H1 (cell line): ENCODE measurements around the gene NSD2. TPM values are rescaled to one million over a fixed set of nuclear protein-coding genes. Genes with fewer than 3 reads are reported as not detected.

Experiments
- CTCF ChIA-PET: fragments of 300-600 bp; sonication (Branson Sonifier 250); formaldehyde crosslinking; loops from one replicate; lab custom pipeline; 2021; ENCODE audit not compliant: partially characterized antibody; lab: Charles Lee
- POLR2A ChIA-PET: fragments of 300-600 bp; sonication (Branson Sonifier 250); formaldehyde crosslinking; loops from one replicate; lab custom pipeline; 2021; ENCODE audit warnings: inconsistent platforms; ENCODE audit not compliant: partially characterized antibody; lab: Charles Lee
- DNase-seq, 2 experiments: peaks; one replicate each; pipeline versions ENCODE4 v3.0.0 to v3.0.0-alpha.2; 2010 to 2022; ENCODE audit warnings: low spot score in 2 of 2, low read depth in 1 of 2, mixed read lengths in 1 of 2
- FAIRE-seq: peaks from 2 replicates; lab custom pipeline; 2011; peaks lifted over from hg19 to GRCh38; lab: Jason Lieb, UNC
- H2AFZ ChIP-seq: 2 replicates; pipeline ENCODE4 v1.8.1; 2012; ENCODE audit warnings: low read length, inconsistent platforms
- H2AK5ac ChIP-seq: 2 replicates; pipeline ENCODE4 v1.6.1; 2013; ENCODE audit warnings: low read depth, low read length
- H2BK120ac ChIP-seq: replicated peaks from 2 replicates; pipeline ENCODE3; 2013; ENCODE audit warnings: low read depth, low read length, inconsistent platforms
- H2BK12ac ChIP-seq: 2 replicates; pipeline ENCODE4 v1.6.1; 2013; ENCODE audit warnings: low read depth, low read length
- H2BK15ac ChIP-seq: 2 replicates; pipeline ENCODE4 v1.6.1; 2013; ENCODE audit warnings: low read length
- H2BK20ac ChIP-seq: 2 replicates; pipeline ENCODE4 v1.6.1; 2013; ENCODE audit warnings: low read length
- H2BK5ac ChIP-seq: 2 replicates; pipeline ENCODE4 v1.6.1; 2013; ENCODE audit warnings: low read depth, low read length
- H3K14ac ChIP-seq: 2 replicates; pipeline ENCODE4 v1.6.1; 2013; ENCODE audit warnings: inconsistent platforms; ENCODE audit not compliant: insufficient read length
- H3K18ac ChIP-seq: 2 replicates; pipeline ENCODE4 v1.6.1; 2013; ENCODE audit warnings: low read length; ENCODE audit errors: extremely low read depth
- H3K23ac ChIP-seq: 2 replicates; pipeline ENCODE4 v1.6.1; 2013; ENCODE audit warnings: inconsistent platforms; ENCODE audit not compliant: insufficient read length
- H3K23me2 ChIP-seq: 2 replicates; pipeline ENCODE4 v1.6.1; 2013; ENCODE audit warnings: low read depth, low read length
- H3K27ac ChIP-seq: 2 replicates; pipeline ENCODE4 v1.6.1; 2011; ENCODE audit warnings: low read depth, low read length, inconsistent platforms
- H3K27me3 ChIP-seq, 4 experiments: replicated peaks in 1 of 4; 1 replicate in 1 of 4; 2 replicates in 3 of 4; pipeline versions ENCODE4 v1.6.1 to v1.8.1; 2011 to 2013; ENCODE audit warnings: low read length in 3 of 4, mild to moderate bottlenecking in 3 of 4, inconsistent platforms in 2 of 4, mixed read lengths in 2 of 4, moderate library complexity in 1 of 4; ENCODE audit not compliant: control insufficient read depth in 3 of 4, insufficient read depth in 3 of 4; ENCODE audit errors: extremely low read depth in 1 of 4
- H3K36me3 ChIP-seq, 4 experiments: 2 replicates each; pipeline versions ENCODE4 v1.6.1 to v1.8.1; 2011 to 2013; ENCODE audit warnings: mild to moderate bottlenecking in 4 of 4, low read length in 3 of 4, moderate library complexity in 2 of 4, control low read depth in 1 of 4, inconsistent platforms in 1 of 4; ENCODE audit not compliant: insufficient read depth in 4 of 4, control insufficient read depth in 2 of 4
- H3K4ac ChIP-seq: replicated peaks from 2 replicates; pipeline ENCODE3; 2013; ENCODE audit warnings: low read length, low read depth, mixed read lengths, inconsistent platforms; ENCODE audit not compliant: insufficient read length
- H3K4me1 ChIP-seq, 4 experiments: replicated peaks in 1 of 4; 1 replicate in 1 of 4; 2 replicates in 3 of 4; pipeline versions ENCODE4 v1.6.1 to v1.8.1; 2011 to 2013; ENCODE audit warnings: low read length in 3 of 4, inconsistent platforms in 2 of 4, mixed read lengths in 1 of 4; ENCODE audit not compliant: insufficient read depth in 4 of 4, control insufficient read depth in 3 of 4
- H3K4me2 ChIP-seq, 2 experiments: 2 replicates each; pipeline versions ENCODE4 v1.6.1 to v1.8.1; 2011 to 2013; ENCODE audit warnings: low read depth in 2 of 2, low read length in 2 of 2, control low read depth in 1 of 2, inconsistent platforms in 1 of 2, mild to moderate bottlenecking in 1 of 2; ENCODE audit not compliant: insufficient read depth in 1 of 2
- H3K4me3 ChIP-seq, 4 experiments: fragments of 200-600, 300-600 bp in 1 of 4; sonication (generic), shearing (Covaris generic), sonication (Bioruptor Twin) in 1 of 4; 2 replicates each; pipeline versions ENCODE4 v1.5.1 to v1.8.1; 2011 to 2016; ENCODE audit warnings: low read length in 4 of 4, low read depth in 3 of 4, control low read depth in 2 of 4, inconsistent platforms in 2 of 4, mild to moderate bottlenecking in 2 of 4, mixed read lengths in 1 of 4, moderate library complexity in 1 of 4; ENCODE audit not compliant: insufficient read depth in 2 of 4; ENCODE audit errors: extremely low read depth in 1 of 4
- H3K56ac ChIP-seq: replicated peaks from 2 replicates; pipeline ENCODE3; 2013; ENCODE audit warnings: low read depth, mild to moderate bottlenecking, mixed read lengths, low read length, inconsistent platforms; ENCODE audit not compliant: insufficient read length
- H3K79me1 ChIP-seq: 2 replicates; pipeline ENCODE4 v1.6.1; 2013; ENCODE audit warnings: low read depth, low read length, control low read depth
- H3K79me2 ChIP-seq, 2 experiments: 2 replicates each; pipeline versions ENCODE4 v1.6.1 to v1.8.1; 2012 to 2013; ENCODE audit warnings: low read length in 2 of 2, mild to moderate bottlenecking in 2 of 2, inconsistent platforms in 1 of 2; ENCODE audit not compliant: insufficient read depth in 2 of 2, control insufficient read depth in 1 of 2
- H3K9ac ChIP-seq, 4 experiments: replicated peaks in 1 of 4; 1 replicate in 1 of 4; 2 replicates in 3 of 4; pipeline versions ENCODE4 v1.6.1 to v1.8.1; 2011 to 2013; ENCODE audit warnings: low read depth in 3 of 4, low read length in 3 of 4, control low read depth in 2 of 4, mild to moderate bottlenecking in 2 of 4, moderate library complexity in 2 of 4, inconsistent platforms in 1 of 4; ENCODE audit errors: extremely low read depth in 1 of 4
- H3K9me3 ChIP-seq, 2 experiments: 2 replicates each; pipeline versions ENCODE4 v1.6.1 to v1.8.1; 2012 to 2013; ENCODE audit warnings: mild to moderate bottlenecking in 2 of 2, moderate library complexity in 2 of 2, control low read depth in 1 of 2, inconsistent platforms in 1 of 2, low read depth in 1 of 2, low read length in 1 of 2, mixed read lengths in 1 of 2; ENCODE audit not compliant: insufficient read depth in 2 of 2
- H4K20me1 ChIP-seq, 2 experiments: replicated peaks in 1 of 2; 2 replicates each; pipeline versions ENCODE3 to v1.8.1; 2011 to 2013; ENCODE audit warnings: inconsistent platforms in 2 of 2, low read length in 2 of 2, mild to moderate bottlenecking in 1 of 2; ENCODE audit not compliant: insufficient read depth in 2 of 2, control insufficient read depth in 1 of 2
- H4K5ac ChIP-seq: 2 replicates; pipeline ENCODE4 v1.6.1; 2013; ENCODE audit warnings: low read length, low read depth, mixed read lengths, inconsistent platforms; ENCODE audit not compliant: insufficient read length
- H4K8ac ChIP-seq: 2 replicates; pipeline ENCODE4 v1.8.0; 2013; ENCODE audit warnings: mild to moderate bottlenecking, moderate library complexity, low read length, inconsistent platforms; ENCODE audit not compliant: insufficient read depth; ENCODE audit errors: extremely low read depth
- H4K91ac ChIP-seq: replicated peaks from 2 replicates; pipeline ENCODE3; 2013; ENCODE audit warnings: low read length, mixed read lengths, inconsistent platforms; ENCODE audit not compliant: insufficient read length
- CBX5 ChIP-seq: fragments of 300-800, 300-1000 bp; sonication (generic); IDR thresholded peaks from 2 replicates; pipeline ENCODE4 v1.7.1; 2016; ENCODE audit warnings: antibody characterized with exemption, low read length, low read depth
- EP300 ChIP-seq, 2 experiments: IDR thresholded peaks; 1 replicate in 1 of 2; 2 replicates in 1 of 2; pipeline ENCODE4 v1.6.1; 2011 to 2012; ENCODE audit warnings: low read depth in 2 of 2, low read length in 2 of 2, mild to moderate bottlenecking in 2 of 2, borderline replicate concordance in 1 of 2, inconsistent platforms in 1 of 2, moderate library complexity in 1 of 2
- FOSL1 ChIP-seq: IDR thresholded peaks from 2 replicates; pipeline ENCODE4 v1.6.1; 2011; ENCODE audit warnings: mild to moderate bottlenecking, low read depth, low read length, moderate library complexity; ENCODE audit not compliant: insufficient read depth
- GTF2F1 ChIP-seq: IDR thresholded peaks from 2 replicates; pipeline ENCODE4 v1.6.1; 2012; ENCODE audit warnings: low read depth, low read length, improper control_type of control experiment, borderline replicate concordance
- KDM1A ChIP-seq: fragments of 200-600, 300-600 bp; sonication (generic); IDR thresholded peaks from 2 replicates; pipeline ENCODE4 v1.7.1; 2016; ENCODE audit warnings: mild to moderate bottlenecking, low read length, borderline replicate concordance
- POLR2A ChIP-seq, 2 experiments: IDR thresholded peaks; 1 replicate in 1 of 2; 2 replicates in 1 of 2; pipeline ENCODE4 v1.6.1; 2011; ENCODE audit warnings: low read depth in 2 of 2, low read length in 2 of 2, mild to moderate bottlenecking in 2 of 2; ENCODE audit errors: control extremely low read depth in 1 of 2
- POU5F1 ChIP-seq: IDR thresholded peaks from 2 replicates; pipeline ENCODE4 v1.6.1; 2011; ENCODE audit warnings: low read depth, mild to moderate bottlenecking, low read length, moderate library complexity
- SIRT6 ChIP-seq: IDR thresholded peaks from one replicate; pipeline ENCODE4 v1.7.1; 2012; ENCODE audit warnings: low read length, inconsistent platforms
- SIX5 ChIP-seq: IDR thresholded peaks from 2 replicates; pipeline ENCODE4 v1.6.1; 2011; ENCODE audit warnings: mild to moderate bottlenecking, low read depth, low read length
- SP1 ChIP-seq: IDR thresholded peaks from 2 replicates; pipeline ENCODE4 v1.6.1; 2011; ENCODE audit warnings: low read depth, low read length
- SP4 ChIP-seq: IDR thresholded peaks from 2 replicates; pipeline ENCODE4 v1.6.1; 2012; ENCODE audit warnings: low read length, inconsistent platforms
- TBP ChIP-seq: IDR thresholded peaks from 2 replicates; pipeline ENCODE4 v1.6.1; 2011; ENCODE audit warnings: low read depth, low read length, improper control_type of control experiment
- ZNF274 ChIP-seq: IDR thresholded peaks from 2 replicates; pipeline ENCODE4 v1.7.0; 2012; ENCODE audit warnings: low read length, borderline replicate concordance; ENCODE audit errors: extremely low read depth
- polyA plus RNA-seq, 7 experiments: library from polyadenylated mRNA; depleted of rRNA in 3 of 7; stranded (reverse) in 5 of 7; unstranded in 2 of 7; fragments of >200 nt in 5 of 7; fragments of 200-250 nt in 2 of 7; gene quantifications; 1 replicate in 5 of 7; 2 replicates in 1 of 7; 4 replicates in 1 of 7; pipeline versions ENCODE4 v1.2.1 to v1.2.3, GENCODE V29; 2011 to 2013; ENCODE audit warnings: missing spikeins in 2 of 7, mixed read lengths in 2 of 7
- total RNA-seq: library from RNA; stranded (reverse); fragmentation: NEBNext Ultra II Directional; extraction: Animal tissue kit (Norgen Biotek cat#: 25700); gene quantifications from 2 replicates; pipeline ENCODE4 v1.2.1, GENCODE V29; 2021

The NSD2 gene
- total and polyA plus RNA-seq, 2 of the 8 experiments (the other 6 are each of a cell fraction or from before 2014, with no cell fraction given) = 26.7 to 129 TPM

DNA sequence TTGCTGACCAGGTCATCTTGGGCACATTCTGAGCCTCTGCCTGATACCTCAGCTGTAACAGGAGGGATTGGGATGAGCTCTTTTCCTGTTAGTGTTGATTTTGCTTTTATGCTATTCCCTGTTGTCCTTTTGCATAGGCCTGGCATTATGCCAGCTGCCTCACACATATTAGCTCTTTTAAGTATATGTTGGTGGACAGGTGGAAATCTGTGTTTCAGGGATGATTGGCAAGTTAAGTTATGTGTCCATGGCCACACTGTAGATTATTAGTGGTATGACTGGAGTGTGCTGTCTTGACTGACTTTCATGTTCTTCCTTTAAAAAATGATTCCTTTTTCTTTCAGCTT, 28.9 kb downstream of the NSD2 start:
- Histone ChIP-seq H2BK12ac (no peak overlapping the region), H3K36me3 (peaks cover 16 to 29% (median 25%) of the 10 kb centered on the region in 4 experiments; a peak in 7 of 8 replicates), H3K9me3 (no peaks in the 10 kb centered on the region), H3K4me2 (no peak overlapping the region), H3K9ac (no peak overlapping the region; a peak in 1 of 7 replicates), H4K20me1 (peaks cover 30% of the 10 kb centered on the region in 2 experiments), H2AFZ (no peak overlapping the region), H2AK5ac (no peak overlapping the region), H3K23ac (no peak overlapping the region), H3K4ac (no peak overlapping the region), H4K91ac (no peak overlapping the region), H4K5ac (no peak overlapping the region), H3K27me3 (no peaks in the 10 kb centered on the region), H2BK20ac (no peak overlapping the region), H3K79me1 (peaks cover 17% of the 10 kb centered on the region), H3K14ac (no peak overlapping the region), H3K4me1 (no peaks in the 10 kb centered on the region), H3K23me2 (no peaks in the 10 kb centered on the region; the same call in 1 of the 2 replicates), H4K8ac (no peak overlapping the region), H2BK15ac (no peak overlapping the region), H3K4me3 (no peak overlapping the region), H3K56ac (no peak overlapping the region), H3K27ac (no peak overlapping the region), H2BK120ac (no peak overlapping the region), H3K79me2 (peaks cover 3 to 53% of the 10 kb centered on the region in 2 experiments; a peak in 2 of 4 replicates), H3K18ac (no peak overlapping the region), H2BK5ac (no peak overlapping the region)
- TF ChIP-seq SP4 (no peak), ZNF274 (no peak), CBX5 (no peak), POLR2A (IDR thresholded peaks at IDR 0.05; ENCODE audit: control extremely low read depth in 1 of 2, low read depth in 2 of 2, low read length in 2 of 2) (no peak), KDM1A (no peak), POU5F1 (no peak), GTF2F1 (no peak), SIRT6 (no peak), TBP (no peak), FOSL1 (no peak), SP1 (no peak), EP300 (IDR thresholded peaks at IDR 0.05; ENCODE audit: borderline replicate concordance in 1 of 2, low read depth in 2 of 2, low read length in 2 of 2) (no peak), SIX5 (no peak)
- ChIA-PET CTCF (interaction anchor here (0.6 to 6.0 kb wide), 48 partner anchors 9 to 1260 kb away, joined by 3 to 69 read pairs (median 6); partner anchors contain the start of gene LETM1), POLR2A (no interaction called here)
- FAIRE-seq (no peak), DNase-seq (no peak)
